OCI-LY7 (cell line): Measurements from ENCODE around the gene MYO1F.

Experiments
- CTCF ChIP-seq: fragments of 200-600 bp; sonication (generic); conservative IDR thresholded peaks from 2 replicates; pipeline ENCODE4 v1.5.1; 2014; ENCODE audit warnings: mild to moderate bottlenecking, antibody characterized with exemption, low read length, moderate library complexity, mixed read lengths
- EZH2phosphoT487 ChIP-seq: fragments of 200-600 bp; sonication (generic); IDR thresholded peaks from 2 replicates; pipeline ENCODE4 v1.6.1; 2018; ENCODE audit warnings: low read depth, borderline replicate concordance, mild to moderate bottlenecking, mixed run types, antibody characterized with exemption, low read length, moderate library complexity, mixed read lengths

- TF ChIP-seq CTCF (no peak), EZH2phosphoT487 (no peak)
Measured at GRCh38 chr19:8517551-8518442, 59.4 kb downstream of the MYO1F start.
